Spleen (tissue), 11 donors: ENCODE measurements around the gene CCNA2. TPM values are rescaled to one million over a fixed set of nuclear protein-coding genes. Genes with fewer than 3 reads are reported as not detected.

Experiments used
- DNase-seq: peaks from one replicate; pipeline ENCODE4 v3.0.0-alpha.2; 2020
- H3K27ac ChIP-seq, 8 donors: fragments of 200-600 bp; sonication (generic) in 7 of 8; 1 replicate in 4 of 8; 2 replicates in 4 of 8; pipeline versions ENCODE4 v1.5.0 to v1.8.0; 2016 to 2021; ENCODE audit warnings: inconsistent platforms in 4 of 8, mild to moderate bottlenecking in 4 of 8, moderate library complexity in 1 of 8
- H3K27me3 ChIP-seq, 7 donors: fragments of 200-600 bp; sonication (generic) in 6 of 7; replicated peaks in 1 of 7; 1 replicate in 4 of 7; 2 replicates in 3 of 7; pipeline versions ENCODE4 v1.5.0 to v1.8.0; 2016 to 2021; ENCODE audit warnings: inconsistent platforms in 3 of 7, mild to moderate bottlenecking in 1 of 7
- H3K36me3 ChIP-seq, 6 donors: fragments of 200-600 bp; sonication (generic) in 5 of 6; 1 replicate in 4 of 6; 2 replicates in 2 of 6; pipeline versions ENCODE4 v1.5.0 to v1.8.0; 2016 to 2021; ENCODE audit warnings: inconsistent platforms in 2 of 6
- H3K4me1 ChIP-seq, 6 donors: fragments of 200-600 bp; sonication (generic) in 5 of 6; 1 replicate in 3 of 6; 2 replicates in 3 of 6; pipeline versions ENCODE4 v1.5.0 to v1.8.0; 2016 to 2021; ENCODE audit warnings: inconsistent platforms in 3 of 6
- H3K4me3 ChIP-seq, 8 donors: fragments of 200-600 bp; sonication (generic) in 7 of 8; 1 replicate in 4 of 8; 2 replicates in 4 of 8; pipeline versions ENCODE4 v1.5.0 to v1.8.0; 2016 to 2021; ENCODE audit warnings: inconsistent platforms in 4 of 8, mild to moderate bottlenecking in 4 of 8, moderate library complexity in 2 of 8
- H3K9me3 ChIP-seq, 8 donors: fragments of 200-600 bp; sonication (generic) in 7 of 8; 1 replicate in 4 of 8; 2 replicates in 4 of 8; pipeline versions ENCODE4 v1.5.0 to v1.8.0; 2016 to 2021; ENCODE audit warnings: inconsistent platforms in 4 of 8
- CTCF ChIP-seq, 11 experiments: fragments of 200-600 bp in 7 of 11; fragments of 450-650 bp in 4 of 11; sonication (generic) in 4 of 11; IDR thresholded peaks in 8 of 11; conservative IDR thresholded peaks in 3 of 11; 1 replicate in 7 of 11; 2 replicates in 4 of 11; pipeline versions ENCODE4 v1.4.0 to v1.8.0; 2016 to 2021; ENCODE audit warnings: antibody characterized with exemption in 11 of 11, inconsistent platforms in 4 of 11, mild to moderate bottlenecking in 1 of 11
- POLR2A ChIP-seq, 3 donors: fragments of 450-650 bp; IDR thresholded peaks; one replicate each; pipeline ENCODE4 v1.5.1; 2017; ENCODE audit warnings: antibody characterized with exemption in 3 of 3, mild to moderate bottlenecking in 1 of 3
- POLR2AphosphoS5 ChIP-seq, 3 donors: sonication (generic); formaldehyde crosslinking; IDR thresholded peaks; one replicate each; pipeline ENCODE4 v1.5.1; 2017; ENCODE audit warnings: antibody characterized with exemption in 3 of 3
- WGBS, 5 donors: extraction: QIAGEN DNeasy Blood & Tissue Kit in 3 of 5; methylation state at CpG; one replicate each; pipeline versions ENCODE4 v1.1.5 to v1.1.7; 2013 to 2018; 5-methylcytosine and 5-hydroxymethylcytosine counted together
- intact Hi-C: fragments of 100-400 bp; cut with DNase I; formaldehyde crosslinking; loops from one replicate; pipeline ENCODE4 v1.15.0; 2023; ENCODE audit warnings: low total_unique reads
- polyA plus RNA-seq, 3 donors: library from polyadenylated mRNA; stranded (reverse); fragments of 200-250 nt; gene quantifications; one replicate each; pipeline ENCODE4 v1.2.1, GENCODE V29; 2013
- total RNA-seq, 7 donors: library from RNA; depleted of rRNA in 3 of 7; stranded (reverse); fragments of >200 nt in 3 of 7; fragmentation: NEBNext Ultra II Directional in 4 of 7; extraction: Animal tissue kit (Norgen Biotek cat#: 25700) in 4 of 7; gene quantifications; one replicate each; pipeline versions ENCODE4 v1.1.0 to v1.2.1, GENCODE V29; 2016 to 2021
- donor health status: healthy with polysubstance abuse.
- donor health status: DM: no; HTN: no; CAD: no; lungs with moderate emphysema.
- donor health status: DM: no; HTN: no; CAD: no.
- donor health status: Bipolar disorder and iron deficiency.
- donor health status: healthy.
- donor health status: DM: no; HTN: no; CAD: no.
- donor health status: DM: yes; HTN: yes; CAD: no.

The CCNA2 gene
- total and polyA plus RNA-seq, 10 donors = 2.1 to 10.9 (median 5.9) TPM

- intact Hi-C loops = no loop called here
- Histone ChIP-seq H3K4me3 (peak overlapping the region; percentile 77 to 95 (median 90)), H3K27ac (peak overlapping the region; percentile 91 to 96 (median 94)), H3K4me1 (peaks cover 13 to 63% (median 44%) of the 10 kb centered on the region in 6 donors), H3K9me3 (no peaks in the 10 kb centered on the region), H3K36me3 (peaks cover 0 to 33% (median 29%) of the 10 kb centered on the region in 6 donors), H3K27me3 (no peaks in the 10 kb centered on the region)
- WGBS, 5 donors = 39 to 70% (median 41%) methylated on average over 8 of the region's 8 CpGs
- no peak for DNase-seq
- no peak for TF ChIP-seq POLR2AphosphoS5 (IDR thresholded peaks at IDR 0.05)
- no peak for TF ChIP-seq CTCF (IDR thresholded peaks at IDR 0.05 in 8 of 11, conservative IDR thresholded peaks at IDR 0.05 in 3 of 11)
- no peak for TF ChIP-seq POLR2A (IDR thresholded peaks at IDR 0.05)
Observed at GRCh38 chr4:121800638-121800960, 23.1 kb downstream of the CCNA2 start.

GRCh38 chr4:121799867-121800501, 23.7 kb downstream of the CCNA2 start:
- intact Hi-C loops = no loop called here
- TF ChIP-seq POLR2A (IDR thresholded peaks at IDR 0.05) = no peak
- TF ChIP-seq CTCF (IDR thresholded peaks at IDR 0.05 in 8 of 11, conservative IDR thresholded peaks at IDR 0.05 in 3 of 11) = no peak
- no peak for TF ChIP-seq POLR2AphosphoS5 (IDR thresholded peaks at IDR 0.05)
- no peak for DNase-seq

GRCh38 chr4:121799208-121799823, 24.4 kb downstream of the CCNA2 start:
- 51 to 62% (median 56%) methylated on average over 2 of the region's 2 CpGs for WGBS, 5 donors
- H3K9me3 ChIP-seq = no peaks in the 10 kb centered on the region

More at GRCh38 chr4:121799867-121800501, 23.7 kb downstream of the CCNA2 start:
- Histone ChIP-seq H3K27ac (peak overlapping the region in 6 of 8 donors; percentile 91 to 96 (median 94)), H3K27me3 (no peaks in the 10 kb centered on the region), H3K4me1 (peaks cover 13 to 59% (median 45%) of the 10 kb centered on the region in 6 donors), H3K4me3 (peak overlapping the region in 4 of 8 donors; percentile 77 to 87 (median 82)), H3K9me3 (no peaks in the 10 kb centered on the region), H3K36me3 (peaks cover 0 to 27% (median 24%) of the 10 kb centered on the region in 6 donors)
- WGBS, 5 donors = 85 to 94% (median 89%) methylated on average over 3 of the region's 3 CpGs

More at GRCh38 chr4:121799208-121799823, 24.4 kb downstream of the CCNA2 start:
- intact Hi-C loops = no loop called here
- no peak for DNase-seq
- no peaks in the 10 kb centered on the region for H3K27me3 ChIP-seq
- H3K4me1 ChIP-seq = peaks cover 13 to 60% (median 42%) of the 10 kb centered on the region in 6 donors
- H3K4me3 ChIP-seq = no peak overlapping the region
- TF ChIP-seq CTCF (IDR thresholded peaks at IDR 0.05 in 8 of 11, conservative IDR thresholded peaks at IDR 0.05 in 3 of 11) = no peak
- TF ChIP-seq POLR2AphosphoS5 (IDR thresholded peaks at IDR 0.05) = no peak
- TF ChIP-seq POLR2A (IDR thresholded peaks at IDR 0.05) = no peak
- H3K36me3 ChIP-seq = peaks cover 0 to 20% (median 17%) of the 10 kb centered on the region in 6 donors
- H3K27ac ChIP-seq = peak overlapping the region in 1 of 8 donors; percentile 96
